A549 (cell line): ENCODE results near the gene PRKCE.

Source experiments
- BCL3 ChIP-seq: fragments of >200 bp; sonication (Bioruptor Twin); formaldehyde crosslinking; IDR thresholded peaks from 3 replicates; pipeline ENCODE4 v1.6.1; 2016
- CTCF ChIP-seq: fragments of >200 bp; sonication (Bioruptor Twin); formaldehyde crosslinking; IDR thresholded peaks from 3 replicates; pipeline ENCODE4 v1.5.1; 2016
- JUNB ChIP-seq: fragments of >200 bp; sonication (Bioruptor Twin); formaldehyde crosslinking; IDR thresholded peaks from 2 replicates; pipeline ENCODE4 v1.6.1; 2016
- RAD21 ChIP-seq, 2 experiments: fragments of >200 bp in 1 of 2; sonication (Bioruptor Twin) in 1 of 2; formaldehyde crosslinking in 1 of 2; IDR thresholded peaks in 1 of 2; conservative IDR thresholded peaks in 1 of 2; 2 replicates in 1 of 2; 3 replicates in 1 of 2; pipeline ENCODE4 v1.6.1; 2012 to 2018; ENCODE audit warnings: inconsistent platforms in 1 of 2
- RFX5 ChIP-seq: fragments of 450-650 bp; IDR thresholded peaks from 2 replicates; pipeline ENCODE4 v1.7.1; 2014; ENCODE audit warnings: antibody characterized with exemption, mild to moderate bottlenecking, moderate library complexity

GRCh38 chr2:46142546-46143428, 491.3 kb downstream of the PRKCE start:
- TF ChIP-seq RFX5 (no peak), CTCF (no peak), RAD21 (conservative IDR thresholded peaks at IDR 0.05 in 1 of 2, IDR thresholded peaks at IDR 0.05 in 1 of 2) (no peak), BCL3 (no peak), JUNB (no peak)
